ENCODE results near the gene KCNMB2.

DNA sequence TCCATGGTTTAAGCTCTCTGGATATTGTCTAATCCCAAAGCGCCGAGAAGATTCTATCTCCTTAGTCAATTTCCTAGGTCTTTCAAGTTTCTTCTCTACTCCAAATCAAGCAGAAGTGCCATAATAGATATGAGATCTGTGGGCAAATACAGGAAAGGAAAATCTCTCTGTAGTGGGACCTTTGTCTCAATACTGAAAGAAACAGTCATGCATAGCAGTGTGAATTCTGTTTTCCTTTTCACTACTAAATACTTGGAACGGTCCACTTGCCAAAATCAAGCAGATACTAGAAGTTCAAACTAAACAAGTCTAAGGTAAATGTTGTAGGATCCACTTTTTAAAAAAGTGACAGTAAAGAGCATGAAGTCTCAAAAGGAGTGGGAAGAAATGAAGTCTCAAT is 298.8 kb downstream of the KCNMB2 start:
- TF ChIP-seq, protein P1, sequence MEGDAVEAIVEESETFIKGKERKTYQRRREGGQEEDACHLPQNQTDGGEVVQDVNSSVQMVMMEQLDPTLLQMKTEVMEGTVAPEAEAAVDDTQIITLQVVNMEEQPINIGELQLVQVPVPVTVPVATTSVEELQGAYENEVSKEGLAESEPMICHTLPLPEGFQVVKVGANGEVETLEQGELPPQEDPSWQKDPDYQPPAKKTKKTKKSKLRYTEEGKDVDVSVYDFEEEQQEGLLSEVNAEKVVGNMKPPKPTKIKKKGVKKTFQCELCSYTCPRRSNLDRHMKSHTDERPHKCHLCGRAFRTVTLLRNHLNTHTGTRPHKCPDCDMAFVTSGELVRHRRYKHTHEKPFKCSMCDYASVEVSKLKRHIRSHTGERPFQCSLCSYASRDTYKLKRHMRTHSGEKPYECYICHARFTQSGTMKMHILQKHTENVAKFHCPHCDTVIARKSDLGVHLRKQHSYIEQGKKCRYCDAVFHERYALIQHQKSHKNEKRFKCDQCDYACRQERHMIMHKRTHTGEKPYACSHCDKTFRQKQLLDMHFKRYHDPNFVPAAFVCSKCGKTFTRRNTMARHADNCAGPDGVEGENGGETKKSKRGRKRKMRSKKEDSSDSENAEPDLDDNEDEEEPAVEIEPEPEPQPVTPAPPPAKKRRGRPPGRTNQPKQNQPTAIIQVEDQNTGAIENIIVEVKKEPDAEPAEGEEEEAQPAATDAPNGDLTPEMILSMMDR (IDR thresholded peaks at IDR 0.05) = no peak
- TF ChIP-seq POLR2A (IDR thresholded peaks at IDR 0.05) = no peak

Measured in right lobe of liver (tissue), 4 donors.